Colonic mucosa (tissue), 4 donors: ENCODE data around the gene TPM2. TPM values are rescaled to one million over a fixed set of nuclear protein-coding genes. Genes with fewer than 3 reads are reported as not detected.

ENCODE experiments used
- DNase-seq: peaks from one replicate; pipeline ENCODE4 v3.0.0-alpha.2; 2020
- H3K27ac ChIP-seq: fragments of 200-600 bp; one replicate; pipeline ENCODE4 v1.8.0; 2021
- H3K27me3 ChIP-seq: fragments of 200-600 bp; one replicate; pipeline ENCODE4 v1.8.0; 2021
- H3K36me3 ChIP-seq: fragments of 200-600 bp; one replicate; pipeline ENCODE4 v1.8.0; 2021
- H3K4me1 ChIP-seq: fragments of 200-600 bp; one replicate; pipeline ENCODE4 v1.8.0; 2021; ENCODE audit warnings: mild to moderate bottlenecking
- H3K4me3 ChIP-seq: fragments of 200-600 bp; one replicate; pipeline ENCODE4 v1.8.0; 2021
- H3K9ac ChIP-seq, 2 donors: one replicate each; pipeline ENCODE4 v1.7.0; 2013; ENCODE audit warnings: control low read depth in 2 of 2, low read depth in 2 of 2, low read length in 2 of 2
- H3K9me3 ChIP-seq: fragments of 200-600 bp; one replicate; pipeline ENCODE4 v1.8.0; 2021
- intact Hi-C: fragments of 100-400 bp; cut with DNase I; formaldehyde crosslinking; loops from one replicate; pipeline ENCODE4 v1.14.1; 2022
- microRNA-seq: library from miRNA; unstranded; fragments of <30 nt; microRNA quantifications from one replicate; pipeline ENCODE4, GENCODE V29; 2019
- total RNA-seq, 2 donors: library from RNA; stranded (reverse); fragmentation: NEBNext Ultra II Directional in 1 of 2; extraction: Animal tissue kit (Norgen Biotek cat#: 25700) in 1 of 2; gene quantifications; one replicate each; pipeline ENCODE4 v1.2.1, GENCODE V29; 2021
- TF ChIP-seq, protein P1 (sequence below): fragments of 200-600 bp; IDR thresholded peaks from one replicate; pipeline ENCODE4 v1.8.0; 2022; ENCODE audit warnings: antibody characterized with exemption, mild to moderate bottlenecking
- donor health status: healthy.
- donor health status: DM: no; HTN: no; CAD: no.
- donor health status: DM: no; HTN: no; CAD: no.

TPM2 gene
- total RNA-seq, 2 donors from 2014 or later = 29.8 to 321 TPM

GRCh38 chr9:35636135-35636876 is 53.4 kb downstream of the TPM2 start:
- no peak for DNase-seq
- TF ChIP-seq, protein P1, sequence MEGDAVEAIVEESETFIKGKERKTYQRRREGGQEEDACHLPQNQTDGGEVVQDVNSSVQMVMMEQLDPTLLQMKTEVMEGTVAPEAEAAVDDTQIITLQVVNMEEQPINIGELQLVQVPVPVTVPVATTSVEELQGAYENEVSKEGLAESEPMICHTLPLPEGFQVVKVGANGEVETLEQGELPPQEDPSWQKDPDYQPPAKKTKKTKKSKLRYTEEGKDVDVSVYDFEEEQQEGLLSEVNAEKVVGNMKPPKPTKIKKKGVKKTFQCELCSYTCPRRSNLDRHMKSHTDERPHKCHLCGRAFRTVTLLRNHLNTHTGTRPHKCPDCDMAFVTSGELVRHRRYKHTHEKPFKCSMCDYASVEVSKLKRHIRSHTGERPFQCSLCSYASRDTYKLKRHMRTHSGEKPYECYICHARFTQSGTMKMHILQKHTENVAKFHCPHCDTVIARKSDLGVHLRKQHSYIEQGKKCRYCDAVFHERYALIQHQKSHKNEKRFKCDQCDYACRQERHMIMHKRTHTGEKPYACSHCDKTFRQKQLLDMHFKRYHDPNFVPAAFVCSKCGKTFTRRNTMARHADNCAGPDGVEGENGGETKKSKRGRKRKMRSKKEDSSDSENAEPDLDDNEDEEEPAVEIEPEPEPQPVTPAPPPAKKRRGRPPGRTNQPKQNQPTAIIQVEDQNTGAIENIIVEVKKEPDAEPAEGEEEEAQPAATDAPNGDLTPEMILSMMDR = no peak
- no peak overlapping the region for H3K4me3 ChIP-seq
- H3K4me1 ChIP-seq = no peaks in the 10 kb centered on the region
- no peak overlapping the region for H3K9ac ChIP-seq
- H3K9me3 ChIP-seq = no peaks in the 10 kb centered on the region
- intact Hi-C loops = no loop called here
- H3K36me3 ChIP-seq = no peaks in the 10 kb centered on the region
- no peaks in the 10 kb centered on the region for H3K27me3 ChIP-seq
- no peak overlapping the region for H3K27ac ChIP-seq

DNA sequence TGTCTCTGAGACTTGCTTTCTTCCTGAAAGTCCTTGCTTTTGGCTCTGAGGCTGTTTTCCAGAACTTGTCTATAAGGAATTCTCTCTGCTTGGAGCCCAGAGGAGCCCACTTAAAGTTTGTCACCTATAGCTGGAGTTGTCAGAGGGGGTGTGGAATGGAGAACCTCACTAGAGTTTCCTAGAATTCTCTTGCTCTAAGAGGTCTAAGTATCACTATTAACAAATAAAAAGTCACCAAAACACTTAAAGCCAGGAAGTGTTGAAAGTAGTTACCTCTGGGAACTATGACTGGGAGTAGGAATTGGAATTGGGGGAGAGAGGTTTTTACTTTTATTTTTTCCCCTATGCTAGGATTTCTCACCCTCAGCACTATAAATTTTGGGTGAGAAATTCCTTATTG is 54.0 kb downstream of the TPM2 start:
- H3K27me3 ChIP-seq = no peaks in the 10 kb centered on the region
- no peaks in the 10 kb centered on the region for H3K36me3 ChIP-seq
- no peak overlapping the region for H3K27ac ChIP-seq
- DNase-seq = no peak
- intact Hi-C loops = no loop called here
- no peaks in the 10 kb centered on the region for H3K4me1 ChIP-seq
- no peak overlapping the region for H3K4me3 ChIP-seq
- no peak overlapping the region for H3K9ac ChIP-seq
- no peaks in the 10 kb centered on the region for H3K9me3 ChIP-seq
- TF ChIP-seq, protein P1 = no peak

Small RNA genes lying within 50 kb of the gene (microRNA-seq; reads per million reads assigned to microRNA genes)
- gene MIR6852 = not detected
- not detected for gene MIR6853

Other genes starting within 250 kb of the TPM2 start
- 1 to 10 TPM; 4.7 to 8.6 TPM for gene RUSC2, start 199.8 kb downstream of the TPM2 start, total RNA-seq
- gene TESK1, start 84.7 kb downstream of the TPM2 start, total RNA-seq = 10 to 100 TPM; 34.3 to 41.1 TPM
- 1 to 10 TPM in 1 of 2 donors, under 1 TPM in 1; 0.69 to 2.7 TPM for gene CD72, start 71.5 kb downstream of the TPM2 start, total RNA-seq
- 1 to 10 TPM in 1 of 2 donors, under 1 TPM in 1; 0.67 to 1.0 TPM for gene SIT1, start 39.0 kb downstream of the TPM2 start, total RNA-seq
- over 10,000 TPM; 17,917 to 26,785 TPM for gene RMRP, start 31.9 kb downstream of the TPM2 start, total RNA-seq
- gene CCDC107, start 31.6 kb downstream of the TPM2 start, total RNA-seq = 10 to 100 TPM; 19.4 to 38.3 TPM
- gene ARHGEF39, start 24.7 kb downstream of the TPM2 start, total RNA-seq = 10 to 100 TPM in 1 of 2 donors, 1 to 10 TPM in 1; 7.3 to 34.0 TPM
- gene CA9, start 16.0 kb downstream of the TPM2 start, total RNA-seq = 1 to 10 TPM; 1.8 to 5.9 TPM
- 100 to 1,000 TPM; 177 to 196 TPM for gene TLN1, start 42.3 kb upstream of the TPM2 start, total RNA-seq
- gene CREB3, start 42.7 kb upstream of the TPM2 start, total RNA-seq = 10 to 100 TPM; 47.9 to 50.8 TPM
- 100 to 1,000 TPM; 127 to 157 TPM for gene GBA2, start 59.3 kb upstream of the TPM2 start, total RNA-seq
- gene RGP1, start 59.4 kb upstream of the TPM2 start, total RNA-seq = 10 to 100 TPM; 52.0 to 53.9 TPM
- gene MSMP, start 64.4 kb upstream of the TPM2 start, total RNA-seq = 1 to 10 TPM in 1 of 2 donors, not detected in 1; 2.1 TPM
- 1 to 10 TPM; 7.0 to 9.7 TPM for gene NPR2, start 101.7 kb upstream of the TPM2 start, total RNA-seq
- under 1 TPM; 0.58 to 0.82 TPM for gene SPAG8, start 122.3 kb upstream of the TPM2 start, total RNA-seq
- gene HINT2, start 125.1 kb upstream of the TPM2 start, total RNA-seq = 10 to 100 TPM; 49.5 to 64.5 TPM
- gene FAM221B, start 138.8 kb upstream of the TPM2 start, total RNA-seq = under 1 TPM in 1 of 2 donors, not detected in 1; 0.05 TPM
- 10 to 100 TPM; 15.1 to 17.6 TPM for gene TMEM8B, start 139.3 kb upstream of the TPM2 start, total RNA-seq
- not detected for gene OR13J1, start 180.5 kb upstream of the TPM2 start, total RNA-seq
- 10 to 100 TPM; 43.1 to 65.0 TPM for gene HRCT1, start 216.3 kb upstream of the TPM2 start, total RNA-seq
- 1 to 10 TPM; 1.1 to 2.6 TPM for gene SPAAR, start 219.6 kb upstream of the TPM2 start, total RNA-seq